Mucosa of rectum (tissue), 2 donors: Measurements from ENCODE around the gene PRR30.

ENCODE experiments used
- H3K27ac ChIP-seq, 2 donors: one replicate each; pipeline ENCODE4 v1.7.0; 2013; ENCODE audit warnings: inconsistent platforms in 2 of 2, low read depth in 2 of 2, low read length in 2 of 2
- H3K27me3 ChIP-seq, 2 donors: one replicate each; pipeline ENCODE4 v1.7.0; 2013; ENCODE audit warnings: low read length in 2 of 2; ENCODE audit not compliant: control insufficient read depth in 2 of 2, insufficient read depth in 2 of 2
- H3K36me3 ChIP-seq, 2 donors: one replicate each; pipeline ENCODE4 v1.7.0; 2013; ENCODE audit warnings: low read length in 2 of 2; ENCODE audit not compliant: control insufficient read depth in 2 of 2, insufficient read depth in 2 of 2
- H3K4me1 ChIP-seq, 2 donors: one replicate each; pipeline ENCODE4 v1.7.0; 2013; ENCODE audit warnings: low read length in 2 of 2, mild to moderate bottlenecking in 1 of 2; ENCODE audit not compliant: control insufficient read depth in 2 of 2, insufficient read depth in 2 of 2
- H3K4me3 ChIP-seq, 2 donors: one replicate each; pipeline ENCODE4 v1.7.0; 2013; ENCODE audit warnings: low read length in 2 of 2
- H3K9ac ChIP-seq, 2 donors: one replicate each; pipeline ENCODE4 v1.7.0; 2013; ENCODE audit warnings: low read length in 2 of 2, low read depth in 1 of 2, mild to moderate bottlenecking in 1 of 2
- H3K9me3 ChIP-seq, 2 donors: one replicate each; pipeline ENCODE4 v1.7.0; 2013; ENCODE audit warnings: low read length in 2 of 2; ENCODE audit not compliant: control insufficient read depth in 2 of 2
- donor health status: healthy.
- donor health status: Normal muscosa, but diverticular disease.

Gene PRR30

DNA sequence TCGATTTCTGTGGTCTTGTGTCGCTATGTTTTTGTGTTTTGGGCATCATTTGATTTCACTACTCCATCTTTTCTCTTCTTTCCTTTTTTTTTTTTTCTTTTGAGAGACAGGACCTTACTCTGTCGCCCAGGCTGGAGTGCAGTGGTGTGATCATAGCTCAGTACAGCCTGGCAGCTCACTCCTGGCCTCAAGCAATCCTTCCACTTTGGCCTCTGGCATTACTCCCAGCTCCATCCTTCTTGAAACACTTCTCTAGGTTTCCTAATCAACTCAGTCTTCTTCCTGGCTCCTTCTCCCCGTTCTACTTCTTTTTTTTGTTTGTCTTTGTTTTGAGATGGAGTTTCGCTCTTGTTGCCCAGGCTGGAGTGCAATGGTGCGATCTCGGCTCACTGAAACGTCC, 36.1 kb upstream of the PRR30 start:
- Histone ChIP-seq H3K9me3 (no peaks in the 10 kb centered on the region), H3K27me3 (no peaks in the 10 kb centered on the region), H3K36me3 (no peaks in the 10 kb centered on the region), H3K9ac (no peak overlapping the region), H3K4me1 (peaks cover 2% of the 10 kb centered on the region in 2 donors), H3K27ac (no peak overlapping the region), H3K4me3 (no peak overlapping the region)

DNA sequence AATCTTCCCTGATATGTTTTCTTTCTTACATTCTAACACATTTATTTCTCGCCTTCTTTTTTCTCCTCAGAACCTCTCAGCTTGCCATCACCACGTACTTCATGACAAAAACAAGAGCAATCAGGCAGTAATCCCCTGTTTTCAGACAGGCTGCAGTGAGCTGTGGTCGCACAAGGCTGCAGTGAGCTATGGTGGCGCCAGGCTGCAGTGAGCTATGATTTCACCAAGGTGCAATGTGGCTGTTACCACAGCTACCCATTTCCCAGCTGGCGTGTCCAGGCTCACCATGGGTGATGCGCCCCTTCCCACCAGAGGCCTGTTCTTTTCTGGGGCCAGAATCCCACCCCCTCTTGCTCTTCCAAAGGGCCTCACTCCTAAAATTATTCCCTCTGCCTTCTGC, 35.4 kb upstream of the PRR30 start:
- H3K9me3 ChIP-seq, result no peaks in the 10 kb centered on the region
- no peak overlapping the region for H3K27ac ChIP-seq

DNA sequence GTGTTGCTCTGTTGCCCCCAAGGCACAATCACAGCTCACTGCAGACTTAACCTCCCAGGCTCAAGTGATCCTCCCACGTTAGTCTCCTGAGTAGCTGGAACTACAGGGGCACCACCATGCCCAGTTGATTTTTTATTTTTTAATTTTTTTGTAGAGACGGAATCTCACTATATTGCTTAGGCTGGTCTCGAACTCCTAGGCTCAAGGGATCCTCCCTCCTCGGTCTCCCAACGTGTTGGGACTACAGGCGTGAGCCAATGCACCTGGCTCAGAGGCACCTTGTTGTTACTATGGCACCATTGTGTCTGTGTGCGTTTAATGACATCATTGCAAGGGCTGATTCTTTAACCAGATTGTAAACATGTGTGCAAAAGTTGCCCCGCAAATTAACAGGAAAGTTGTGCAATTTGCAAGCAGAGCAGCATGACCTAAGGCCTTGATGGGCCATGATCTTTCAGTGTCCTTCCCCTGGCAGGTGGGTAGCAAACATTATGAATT, 32.2 kb upstream of the PRR30 start:
- Histone ChIP-seq H3K36me3 (no peaks in the 10 kb centered on the region), H3K4me1 (peaks cover 4% of the 10 kb centered on the region in 2 donors), H3K9me3 (no peaks in the 10 kb centered on the region), H3K27ac (no peak overlapping the region), H3K9ac (no peak overlapping the region), H3K4me3 (no peak overlapping the region), H3K27me3 (no peaks in the 10 kb centered on the region)

More for the DNA sequence above, 35.4 kb upstream of the PRR30 start:
- Histone ChIP-seq H3K4me3 (no peak overlapping the region), H3K36me3 (no peaks in the 10 kb centered on the region), H3K4me1 (peaks cover 4% of the 10 kb centered on the region in 2 donors), H3K27me3 (no peaks in the 10 kb centered on the region), H3K9ac (no peak overlapping the region)

DNA sequence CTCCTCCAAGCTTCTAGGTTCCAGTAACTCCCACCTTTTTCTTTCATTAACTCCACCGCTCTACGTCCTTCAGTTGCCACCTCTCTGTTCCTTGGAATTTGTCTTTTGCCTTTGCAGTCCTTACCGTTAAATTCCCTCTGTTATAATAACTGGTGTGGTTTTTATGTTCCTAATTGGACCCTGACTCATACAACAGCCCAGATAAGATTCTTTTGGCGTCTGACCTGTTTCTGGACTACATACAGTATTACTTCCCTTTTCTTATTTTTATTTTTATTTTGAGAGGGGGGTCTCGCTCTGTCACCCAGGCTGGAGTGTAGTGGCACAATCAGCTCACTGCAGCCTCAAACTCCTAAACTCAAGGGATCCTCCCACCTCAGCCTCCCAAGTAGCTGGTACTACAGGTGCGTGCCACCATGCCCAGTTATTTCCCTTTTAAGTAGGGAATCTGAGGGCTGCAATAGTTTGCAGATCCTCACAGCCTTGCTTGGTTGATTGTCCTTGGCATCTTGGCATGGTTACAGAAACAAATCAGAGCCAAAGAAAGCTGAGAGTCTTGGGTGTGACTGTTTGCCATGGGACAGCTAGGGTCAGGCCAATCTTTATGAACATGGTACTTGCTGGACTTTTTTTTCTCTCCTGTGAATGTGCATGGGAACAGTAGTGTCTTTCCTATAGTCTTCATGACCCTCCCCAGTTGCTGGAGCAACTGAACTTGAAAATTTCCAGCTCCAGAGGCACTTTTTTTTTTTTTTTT, 31.5 kb upstream of the PRR30 start:
- H3K4me3 ChIP-seq, result no peak overlapping the region
- H3K36me3 ChIP-seq, result no peaks in the 10 kb centered on the region
- H3K27me3 ChIP-seq, result no peaks in the 10 kb centered on the region
- no peak overlapping the region for H3K9ac ChIP-seq
- H3K9me3 ChIP-seq, result no peaks in the 10 kb centered on the region
- peaks cover 4% of the 10 kb centered on the region in 2 donors for H3K4me1 ChIP-seq
- no peak overlapping the region for H3K27ac ChIP-seq

DNA sequence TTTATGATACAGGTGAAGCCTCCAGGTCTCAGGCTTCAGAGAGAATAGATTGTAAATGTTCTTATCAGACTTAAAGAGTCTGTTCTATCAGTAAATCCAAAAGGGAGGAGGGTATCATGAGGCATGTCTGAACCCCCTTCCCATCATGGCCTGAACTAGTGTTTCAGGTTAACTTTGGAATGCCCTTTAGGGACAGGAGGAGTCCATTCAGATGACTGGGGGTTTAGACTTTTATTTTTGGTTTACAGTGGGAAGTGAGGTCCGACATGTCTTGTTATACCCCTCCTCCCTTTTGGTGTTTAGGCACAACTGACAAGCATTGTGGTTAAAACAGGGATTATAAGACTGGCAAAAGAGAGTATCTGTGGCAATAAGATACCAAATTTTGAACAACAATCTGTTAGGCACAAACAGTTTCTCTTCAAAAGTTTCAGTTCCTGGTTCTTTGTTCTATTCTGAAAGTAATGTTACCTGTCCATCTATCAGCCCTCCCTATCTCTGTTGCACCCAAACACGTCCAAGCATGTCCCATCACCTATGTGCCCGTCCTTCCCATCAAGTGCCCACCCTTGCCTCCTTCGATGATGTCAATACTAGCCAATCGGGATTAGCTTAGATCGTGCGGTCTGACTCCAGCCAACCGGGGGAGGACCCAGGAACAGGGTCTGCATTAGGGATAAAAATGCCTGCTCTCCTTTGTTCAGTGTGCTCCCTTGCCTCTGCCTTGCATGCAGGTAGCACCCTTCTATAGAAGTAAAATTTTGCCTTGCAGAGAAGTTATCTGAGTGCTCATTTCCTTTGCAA, 26.0 kb upstream of the PRR30 start:
- Histone ChIP-seq H3K4me1 (peaks cover 0 to under 1% of the 10 kb centered on the region in 2 donors), H3K9me3 (no peaks in the 10 kb centered on the region), H3K27ac (peak overlapping the region in 1 of 2 donors; percentile 1), H3K4me3 (no peak overlapping the region), H3K36me3 (no peaks in the 10 kb centered on the region), H3K27me3 (no peaks in the 10 kb centered on the region), H3K9ac (no peak overlapping the region)

DNA sequence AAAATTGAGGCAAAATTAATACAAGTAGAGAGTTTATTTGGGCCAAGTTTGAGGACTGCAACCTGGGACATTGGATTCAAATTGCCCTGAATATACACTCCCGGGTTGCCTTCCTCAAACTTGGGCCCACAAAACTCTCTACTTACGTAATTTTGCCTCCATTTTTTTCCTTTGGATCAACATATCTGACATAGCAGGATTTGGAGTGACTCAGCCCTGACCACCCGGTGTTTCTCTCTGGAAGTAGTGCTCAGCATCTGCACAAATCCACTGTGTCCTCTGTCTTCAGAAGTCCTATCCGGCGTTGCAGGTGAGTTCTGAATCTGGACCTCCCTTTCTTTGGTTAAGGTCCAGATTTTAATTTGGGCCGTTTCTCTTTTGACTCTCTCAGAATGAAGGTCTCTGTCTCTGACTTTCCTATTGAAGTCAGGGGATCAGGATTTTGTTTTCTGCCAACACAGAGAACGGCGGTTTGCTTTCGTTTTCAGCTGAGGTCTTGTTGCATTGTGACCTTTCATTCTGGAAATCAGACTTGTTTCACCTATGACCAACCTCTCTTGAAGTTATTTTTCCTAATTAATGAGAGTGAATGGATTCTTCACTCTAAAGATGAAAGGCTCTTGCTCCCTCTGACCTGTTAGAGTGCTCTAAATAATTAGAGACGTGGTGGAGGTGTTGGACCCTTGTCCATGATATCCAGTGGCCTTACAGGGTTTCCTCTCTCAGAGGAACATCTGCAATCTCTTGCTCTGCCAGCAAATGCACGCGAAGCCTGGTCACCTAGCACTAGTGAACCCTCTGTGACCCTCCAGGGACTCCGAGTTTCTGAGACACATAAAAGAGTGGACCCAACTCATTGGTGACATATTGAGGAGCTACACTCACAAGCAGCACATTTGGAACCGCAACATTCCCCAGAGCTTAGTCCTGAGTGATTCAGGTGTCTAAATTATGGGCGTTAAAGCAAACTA, 23.2 kb upstream of the PRR30 start:
- no peaks in the 10 kb centered on the region for H3K4me1 ChIP-seq
- H3K36me3 ChIP-seq, result no peaks in the 10 kb centered on the region
- H3K9ac ChIP-seq, result no peak overlapping the region
- H3K9me3 ChIP-seq, result no peaks in the 10 kb centered on the region
- H3K4me3 ChIP-seq, result no peak overlapping the region
- no peaks in the 10 kb centered on the region for H3K27me3 ChIP-seq
- H3K27ac ChIP-seq, result peak overlapping the region in 1 of 2 donors; percentile 39

DNA sequence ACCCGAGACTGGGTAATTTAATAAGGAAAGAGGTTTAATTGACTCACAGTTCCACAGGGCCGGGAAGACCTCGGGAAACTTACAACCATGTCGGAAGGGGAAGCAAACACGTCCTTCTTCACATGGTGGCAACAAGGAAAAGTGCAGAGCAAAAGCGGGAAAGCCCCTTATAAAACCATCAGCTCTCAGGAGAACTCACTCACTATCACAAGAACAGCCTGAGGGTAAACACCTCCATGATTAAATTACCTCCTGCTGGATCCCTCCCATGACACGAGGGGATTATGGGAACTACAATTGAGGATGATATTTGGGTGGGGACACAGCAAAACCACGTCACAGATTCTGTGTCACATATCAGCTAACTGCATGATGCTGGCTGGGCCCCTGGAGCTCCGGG, 21.0 kb upstream of the PRR30 start:
- no peaks in the 10 kb centered on the region for H3K27me3 ChIP-seq
- H3K4me3 ChIP-seq, result no peak overlapping the region
- H3K9me3 ChIP-seq, result no peaks in the 10 kb centered on the region
- no peak overlapping the region for H3K27ac ChIP-seq
- no peak overlapping the region for H3K9ac ChIP-seq
- H3K36me3 ChIP-seq, result no peaks in the 10 kb centered on the region
- H3K4me1 ChIP-seq, result no peaks in the 10 kb centered on the region

DNA sequence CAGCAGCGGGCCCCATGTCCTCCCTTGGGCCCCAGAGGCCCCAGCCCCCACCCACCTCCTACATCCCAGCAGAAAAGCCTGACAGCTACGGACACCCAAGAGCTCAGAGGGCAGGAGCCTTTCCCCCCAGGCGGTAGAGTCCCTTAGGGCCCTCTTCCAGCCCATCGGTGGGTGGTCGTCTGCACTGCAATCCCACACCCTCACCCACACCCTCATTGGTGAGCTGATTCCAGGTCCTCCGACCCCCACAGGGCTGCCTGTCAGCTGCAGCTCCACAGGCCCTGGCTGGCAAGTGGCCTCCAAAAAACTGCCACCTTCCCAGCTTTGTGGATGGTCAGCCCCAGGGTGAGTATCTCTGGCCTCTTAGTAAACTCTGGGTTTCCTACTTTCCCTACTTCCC, 20.1 kb upstream of the PRR30 start:
- Histone ChIP-seq H3K9ac (no peak overlapping the region), H3K36me3 (no peaks in the 10 kb centered on the region), H3K4me3 (no peak overlapping the region), H3K4me1 (no peaks in the 10 kb centered on the region), H3K27me3 (no peaks in the 10 kb centered on the region), H3K9me3 (no peaks in the 10 kb centered on the region), H3K27ac (no peak overlapping the region)

DNA sequence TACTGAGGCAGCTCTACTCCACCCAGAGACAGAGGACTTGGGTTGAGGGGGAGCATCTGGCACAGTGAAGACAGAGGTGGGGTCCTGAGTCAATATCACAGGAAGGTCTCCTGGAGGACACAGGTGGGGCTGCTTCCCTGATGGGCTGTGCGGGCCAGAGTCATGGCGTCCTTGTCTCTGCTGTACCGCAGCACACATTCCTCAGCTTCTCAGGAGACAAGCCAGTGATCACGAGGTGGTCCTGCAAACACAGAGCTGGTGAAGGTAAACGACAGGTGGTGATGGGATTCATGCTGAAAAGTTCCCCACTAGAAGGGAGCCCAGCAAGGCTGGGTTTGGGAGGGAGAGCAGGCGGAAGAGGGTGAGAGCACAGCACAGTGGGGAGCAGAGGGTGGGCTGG, 19.3 kb upstream of the PRR30 start:
- Histone ChIP-seq H3K4me3 (no peak overlapping the region), H3K9me3 (no peaks in the 10 kb centered on the region), H3K36me3 (no peaks in the 10 kb centered on the region), H3K27me3 (no peaks in the 10 kb centered on the region), H3K27ac (no peak overlapping the region), H3K4me1 (no peaks in the 10 kb centered on the region), H3K9ac (no peak overlapping the region)
